Measurements from ENCODE around the gene KAZN. TPM values are rescaled to one million over a fixed set of nuclear protein-coding genes. Genes with fewer than 3 reads are reported as not detected.

The KAZN gene
- polyA plus RNA-seq, 1 experiment, result 5.5 TPM

DNA sequence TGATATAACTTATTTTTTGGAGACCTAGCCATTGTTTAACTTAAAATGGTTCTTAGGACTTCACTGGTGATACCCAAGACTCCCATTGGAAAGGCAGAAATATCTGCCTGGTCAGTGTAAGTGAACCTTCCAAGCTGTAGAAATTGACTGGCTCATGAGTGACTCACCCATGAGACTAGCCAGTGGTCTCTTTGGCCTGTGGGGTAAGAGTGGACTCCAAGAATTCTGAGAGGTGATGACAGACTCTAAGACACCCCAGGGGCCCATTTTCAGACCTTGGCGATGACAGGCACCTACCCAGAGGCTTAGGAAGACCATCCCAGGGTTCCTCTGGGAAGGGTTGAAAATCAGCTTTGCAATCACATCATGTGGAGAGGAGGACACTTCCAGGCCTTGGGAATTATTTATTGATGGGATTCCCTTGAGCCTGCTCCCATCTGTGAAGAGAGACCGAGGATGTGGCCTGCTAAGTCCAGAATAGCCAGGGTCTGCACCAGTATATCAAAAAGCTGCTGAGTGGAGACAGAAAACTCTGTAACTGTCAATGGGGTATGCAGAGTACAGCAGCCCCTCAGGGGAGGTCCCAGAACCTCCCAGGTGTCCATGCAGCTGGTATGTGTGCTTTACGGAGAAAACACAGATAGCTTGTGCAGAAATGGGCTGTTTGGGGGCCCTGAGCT is 78.9 kb downstream of the KAZN start:
- DNase-seq (ENCODE audit: low read depth), result no peak

DNA sequence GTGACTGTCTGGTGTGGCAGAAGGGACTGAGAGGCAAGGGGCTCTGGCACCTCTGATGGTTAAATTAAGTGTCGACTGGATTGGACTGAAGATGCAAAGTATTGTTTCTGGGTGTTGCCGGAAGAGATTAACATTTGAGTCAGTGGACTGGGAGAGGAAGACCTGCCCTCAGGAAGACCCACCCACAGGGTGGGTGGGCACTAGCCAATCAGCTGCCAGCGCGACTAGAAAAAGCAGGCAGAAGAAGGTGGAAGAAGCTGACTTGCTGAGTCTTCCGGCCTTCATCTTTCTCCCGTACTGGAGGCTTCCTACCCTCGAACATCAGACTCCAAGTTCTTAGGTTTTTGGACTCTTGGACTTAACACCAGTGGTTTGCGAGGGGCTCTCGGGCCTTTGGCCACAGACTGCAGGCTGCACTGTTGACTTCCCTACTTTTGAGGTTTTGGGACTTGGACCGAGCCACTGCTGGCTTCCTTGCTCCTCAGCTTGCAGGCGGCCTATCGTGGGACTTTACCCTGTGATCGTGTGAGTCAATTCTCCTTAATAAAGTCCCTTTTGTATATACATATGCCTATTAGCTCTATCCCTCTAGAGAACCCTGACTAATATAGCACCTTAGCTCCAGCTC is 79.6 kb downstream of the KAZN start:
- no peak overlapping the region for H3K4me3 ChIP-seq (ENCODE audit: low read depth, low read length)
- ChIA-PET CTCF (no interaction called here), POLR2A (no interaction called here)
- no peaks in the 10 kb centered on the region for H3K36me3 ChIP-seq (ENCODE audit: control insufficient read depth, insufficient read depth, low read length)
- TF ChIP-seq, protein P1, sequence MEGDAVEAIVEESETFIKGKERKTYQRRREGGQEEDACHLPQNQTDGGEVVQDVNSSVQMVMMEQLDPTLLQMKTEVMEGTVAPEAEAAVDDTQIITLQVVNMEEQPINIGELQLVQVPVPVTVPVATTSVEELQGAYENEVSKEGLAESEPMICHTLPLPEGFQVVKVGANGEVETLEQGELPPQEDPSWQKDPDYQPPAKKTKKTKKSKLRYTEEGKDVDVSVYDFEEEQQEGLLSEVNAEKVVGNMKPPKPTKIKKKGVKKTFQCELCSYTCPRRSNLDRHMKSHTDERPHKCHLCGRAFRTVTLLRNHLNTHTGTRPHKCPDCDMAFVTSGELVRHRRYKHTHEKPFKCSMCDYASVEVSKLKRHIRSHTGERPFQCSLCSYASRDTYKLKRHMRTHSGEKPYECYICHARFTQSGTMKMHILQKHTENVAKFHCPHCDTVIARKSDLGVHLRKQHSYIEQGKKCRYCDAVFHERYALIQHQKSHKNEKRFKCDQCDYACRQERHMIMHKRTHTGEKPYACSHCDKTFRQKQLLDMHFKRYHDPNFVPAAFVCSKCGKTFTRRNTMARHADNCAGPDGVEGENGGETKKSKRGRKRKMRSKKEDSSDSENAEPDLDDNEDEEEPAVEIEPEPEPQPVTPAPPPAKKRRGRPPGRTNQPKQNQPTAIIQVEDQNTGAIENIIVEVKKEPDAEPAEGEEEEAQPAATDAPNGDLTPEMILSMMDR (IDR thresholded peaks at IDR 0.05; ENCODE audit: insufficient read depth, low read depth, low read length), result no peak
- no peaks in the 10 kb centered on the region for H3K27me3 ChIP-seq (ENCODE audit: control insufficient read depth, insufficient read depth, low read length)
- no peak for DNase-seq (ENCODE audit: low read depth)

More for the DNA sequence above, 78.9 kb downstream of the KAZN start:
- CTCF ChIA-PET, result no interaction called here
- no peak overlapping the region for H3K4me3 ChIP-seq (ENCODE audit: low read depth, low read length)
- H3K36me3 ChIP-seq (ENCODE audit: control insufficient read depth, insufficient read depth, low read length), result no peaks in the 10 kb centered on the region
- TF ChIP-seq, protein P1 (IDR thresholded peaks at IDR 0.05; ENCODE audit: insufficient read depth, low read depth, low read length), result no peak
- no peaks in the 10 kb centered on the region for H3K27me3 ChIP-seq (ENCODE audit: control insufficient read depth, insufficient read depth, low read length)
- POLR2A ChIA-PET, result no interaction called here

DNA sequence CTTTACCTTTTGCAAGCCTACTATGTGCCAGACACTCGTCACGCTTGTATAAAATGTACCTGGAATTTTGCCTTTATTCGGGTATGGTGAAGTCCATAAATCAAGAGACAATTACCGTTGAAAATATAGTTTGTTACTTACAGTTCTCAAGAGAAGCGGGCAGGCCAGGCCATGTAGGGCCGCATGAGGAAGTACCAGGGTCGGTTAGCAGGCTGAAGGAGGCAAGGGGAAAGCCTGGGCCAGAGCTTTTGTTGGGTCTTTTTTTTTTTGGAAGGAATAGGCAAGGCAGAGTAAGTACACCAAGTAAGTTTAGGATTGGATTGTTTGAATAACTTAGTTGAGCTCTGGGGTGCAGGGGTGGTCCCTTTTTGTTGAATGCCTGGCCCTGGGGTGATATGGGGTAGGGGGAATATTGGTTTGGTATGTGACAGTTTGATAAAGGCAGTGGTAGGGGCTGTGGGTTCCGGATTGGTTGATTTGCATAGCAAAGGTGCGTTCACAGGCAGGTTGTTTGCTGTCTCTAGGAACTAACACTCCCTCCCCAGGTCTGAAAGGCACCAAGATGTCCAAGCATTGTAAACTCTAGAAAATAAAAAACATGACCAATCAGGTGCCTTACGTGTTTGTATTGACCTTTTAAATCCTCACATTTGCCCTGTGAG is 80.7 kb downstream of the KAZN start:
- H3K27me3 ChIP-seq (ENCODE audit: control insufficient read depth, insufficient read depth, low read length), result no peaks in the 10 kb centered on the region
- DNase-seq (ENCODE audit: low read depth), result no peak
- H3K4me3 ChIP-seq (ENCODE audit: low read depth, low read length), result no peak overlapping the region
- TF ChIP-seq, protein P1 (IDR thresholded peaks at IDR 0.05; ENCODE audit: insufficient read depth, low read depth, low read length), result no peak
- ChIA-PET POLR2A (no interaction called here), CTCF (no interaction called here)
- H3K36me3 ChIP-seq (ENCODE audit: control insufficient read depth, insufficient read depth, low read length), result no peaks in the 10 kb centered on the region

DNA sequence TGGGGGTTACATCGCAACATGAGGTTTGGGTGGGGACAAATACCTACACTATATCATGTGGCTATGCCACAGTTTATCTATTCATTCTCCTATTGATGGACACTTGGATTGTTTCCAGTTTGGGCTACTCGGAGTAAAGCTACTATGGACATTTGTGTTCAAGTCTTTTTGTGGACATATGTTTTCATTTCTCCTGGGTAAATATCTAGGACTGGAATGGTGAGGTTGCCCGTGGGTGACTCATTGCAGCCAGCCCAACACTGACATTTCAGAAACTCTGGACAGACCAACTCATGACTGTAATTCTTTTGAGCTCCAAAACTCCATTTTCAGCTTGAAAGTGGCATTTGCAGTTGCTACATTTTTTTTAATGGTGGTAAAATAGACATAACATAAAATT is 82.7 kb downstream of the KAZN start:
- Histone ChIP-seq H3K36me3 (ENCODE audit: control insufficient read depth, insufficient read depth, low read length) (no peaks in the 10 kb centered on the region), H3K27me3 (ENCODE audit: control insufficient read depth, insufficient read depth, low read length) (no peaks in the 10 kb centered on the region), H3K4me3 (ENCODE audit: low read depth, low read length) (no peak overlapping the region)
- ChIA-PET POLR2A (no interaction called here), CTCF (no interaction called here)
- TF ChIP-seq, protein P1 (IDR thresholded peaks at IDR 0.05; ENCODE audit: insufficient read depth, low read depth, low read length), result no peak
- no peak for DNase-seq (ENCODE audit: low read depth)

DNA sequence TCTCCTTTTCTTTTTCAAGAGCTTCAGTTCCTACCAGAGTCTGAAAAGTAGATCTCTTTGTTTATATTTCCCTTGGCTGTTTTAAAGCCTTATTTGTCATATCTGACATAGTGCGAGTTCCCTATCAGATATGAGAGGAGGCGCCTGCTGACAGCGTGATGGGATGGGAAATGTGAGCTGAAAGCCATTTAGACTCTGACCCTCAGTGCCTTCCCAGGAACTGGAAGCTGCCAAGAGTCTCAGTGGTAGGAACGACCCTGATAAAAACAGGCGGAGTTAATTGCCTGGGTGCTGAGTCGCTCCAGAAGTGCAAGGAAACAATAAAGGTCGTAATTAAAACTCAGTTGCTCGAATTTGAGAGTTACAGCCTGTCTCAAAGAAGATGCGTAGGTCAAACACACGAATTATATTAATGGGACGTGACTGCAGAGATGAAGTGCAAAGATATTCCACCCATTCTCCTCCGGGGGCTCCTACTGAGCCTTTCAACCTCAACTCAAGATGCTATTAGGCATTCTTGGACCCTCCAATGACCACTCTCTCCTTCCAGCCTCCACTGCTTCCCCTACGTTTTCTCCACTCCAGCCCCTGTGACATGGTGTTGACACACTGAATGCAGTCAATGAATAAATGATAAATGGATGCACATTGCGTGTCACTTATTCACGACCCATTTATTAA is 84.6 kb downstream of the KAZN start:
- TF ChIP-seq, protein P1 (IDR thresholded peaks at IDR 0.05; ENCODE audit: insufficient read depth, low read depth, low read length), result no peak
- DNase-seq (ENCODE audit: low read depth), result no peak
- POLR2A ChIA-PET, result no interaction called here
- H3K4me3 ChIP-seq (ENCODE audit: low read depth, low read length), result no peak overlapping the region
- CTCF ChIA-PET, result no interaction called here
- H3K27me3 ChIP-seq (ENCODE audit: control insufficient read depth, insufficient read depth, low read length), result no peaks in the 10 kb centered on the region
- no peaks in the 10 kb centered on the region for H3K36me3 ChIP-seq (ENCODE audit: control insufficient read depth, insufficient read depth, low read length)

Measured in BJ (cell line).